PC-9 (cell line): ENCODE data around the gene CERKL.

Experiments
- EZH2 ChIP-seq: fragments of 200-600 bp; sonication (generic); IDR thresholded peaks from 2 replicates; pipeline ENCODE4 v1.8.0; 2017; ENCODE audit warnings: antibody characterized with exemption, low read depth
- TF ChIP-seq, protein P1 (sequence below): fragments of 200-600 bp; sonication (generic); conservative IDR thresholded peaks from 2 replicates; pipeline ENCODE4 v1.6.1; 2017; ENCODE audit warnings: mixed run types, antibody characterized with exemption, mild to moderate bottlenecking, moderate library complexity

- TF ChIP-seq, protein P1, sequence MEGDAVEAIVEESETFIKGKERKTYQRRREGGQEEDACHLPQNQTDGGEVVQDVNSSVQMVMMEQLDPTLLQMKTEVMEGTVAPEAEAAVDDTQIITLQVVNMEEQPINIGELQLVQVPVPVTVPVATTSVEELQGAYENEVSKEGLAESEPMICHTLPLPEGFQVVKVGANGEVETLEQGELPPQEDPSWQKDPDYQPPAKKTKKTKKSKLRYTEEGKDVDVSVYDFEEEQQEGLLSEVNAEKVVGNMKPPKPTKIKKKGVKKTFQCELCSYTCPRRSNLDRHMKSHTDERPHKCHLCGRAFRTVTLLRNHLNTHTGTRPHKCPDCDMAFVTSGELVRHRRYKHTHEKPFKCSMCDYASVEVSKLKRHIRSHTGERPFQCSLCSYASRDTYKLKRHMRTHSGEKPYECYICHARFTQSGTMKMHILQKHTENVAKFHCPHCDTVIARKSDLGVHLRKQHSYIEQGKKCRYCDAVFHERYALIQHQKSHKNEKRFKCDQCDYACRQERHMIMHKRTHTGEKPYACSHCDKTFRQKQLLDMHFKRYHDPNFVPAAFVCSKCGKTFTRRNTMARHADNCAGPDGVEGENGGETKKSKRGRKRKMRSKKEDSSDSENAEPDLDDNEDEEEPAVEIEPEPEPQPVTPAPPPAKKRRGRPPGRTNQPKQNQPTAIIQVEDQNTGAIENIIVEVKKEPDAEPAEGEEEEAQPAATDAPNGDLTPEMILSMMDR, result no peak
- no peak for TF ChIP-seq EZH2
These were observed 86.8 kb downstream of the CERKL start for GRCh38 chr2:181570059-181570458.
